ENCODE data around the gene AMER3. TPM values are rescaled to one million over a fixed set of nuclear protein-coding genes. Genes with fewer than 3 reads are reported as not detected.
A peak's percentile ranks its signal among the peaks of the same experiment; 100 is the strongest.

AMER3 gene
- total RNA-seq, 1 donor from 2014 or later = not detected

- H3K4me3 ChIP-seq = no peak overlapping the region
- H3K9me3 ChIP-seq = no peaks in the 10 kb centered on the region
- H3K36me3 ChIP-seq = no peaks in the 10 kb centered on the region
- TF ChIP-seq, protein P1, sequence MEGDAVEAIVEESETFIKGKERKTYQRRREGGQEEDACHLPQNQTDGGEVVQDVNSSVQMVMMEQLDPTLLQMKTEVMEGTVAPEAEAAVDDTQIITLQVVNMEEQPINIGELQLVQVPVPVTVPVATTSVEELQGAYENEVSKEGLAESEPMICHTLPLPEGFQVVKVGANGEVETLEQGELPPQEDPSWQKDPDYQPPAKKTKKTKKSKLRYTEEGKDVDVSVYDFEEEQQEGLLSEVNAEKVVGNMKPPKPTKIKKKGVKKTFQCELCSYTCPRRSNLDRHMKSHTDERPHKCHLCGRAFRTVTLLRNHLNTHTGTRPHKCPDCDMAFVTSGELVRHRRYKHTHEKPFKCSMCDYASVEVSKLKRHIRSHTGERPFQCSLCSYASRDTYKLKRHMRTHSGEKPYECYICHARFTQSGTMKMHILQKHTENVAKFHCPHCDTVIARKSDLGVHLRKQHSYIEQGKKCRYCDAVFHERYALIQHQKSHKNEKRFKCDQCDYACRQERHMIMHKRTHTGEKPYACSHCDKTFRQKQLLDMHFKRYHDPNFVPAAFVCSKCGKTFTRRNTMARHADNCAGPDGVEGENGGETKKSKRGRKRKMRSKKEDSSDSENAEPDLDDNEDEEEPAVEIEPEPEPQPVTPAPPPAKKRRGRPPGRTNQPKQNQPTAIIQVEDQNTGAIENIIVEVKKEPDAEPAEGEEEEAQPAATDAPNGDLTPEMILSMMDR (IDR thresholded peaks at IDR 0.05) = no peak
- no peaks in the 10 kb centered on the region for H3K4me1 ChIP-seq
- no peaks in the 10 kb centered on the region for H3K27me3 ChIP-seq
- intact Hi-C loops (cut with DNase I) = no loop called here
- H3K27ac ChIP-seq = no peak overlapping the region
- DNase-seq (ENCODE audit: low spot score in 2 of 2) = peak in 1 of 2 donors; percentile 46
Measured at GRCh38 chr2:130762910-130763385, 7.6 kb downstream of the AMER3 start.

DNA sequence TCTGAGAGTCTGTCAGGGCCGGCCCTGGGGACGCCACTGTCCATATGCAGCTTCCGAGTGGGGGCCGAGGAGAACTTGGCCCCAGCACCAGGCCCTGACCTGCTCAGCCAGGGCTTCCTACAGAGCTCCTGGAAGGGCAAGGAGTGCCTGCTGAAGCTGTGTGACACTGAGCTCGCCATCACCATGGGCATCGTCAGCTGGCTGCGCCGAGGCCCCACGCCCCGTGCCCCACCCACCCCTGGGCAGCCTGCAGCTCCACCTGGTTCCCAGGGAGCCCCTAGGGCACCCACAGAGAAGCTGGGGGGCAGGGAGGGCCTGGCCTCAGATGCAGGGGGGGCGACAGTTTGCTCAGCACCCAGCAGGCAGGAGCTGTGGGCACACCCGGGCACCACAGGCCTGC is 8.1 kb downstream of the AMER3 start:
- Histone ChIP-seq H3K36me3 (no peaks in the 10 kb centered on the region), H3K4me1 (no peaks in the 10 kb centered on the region), H3K4me3 (no peak overlapping the region), H3K27me3 (no peaks in the 10 kb centered on the region), H3K27ac (no peak overlapping the region), H3K9me3 (no peaks in the 10 kb centered on the region)
- TF ChIP-seq, protein P1 (IDR thresholded peaks at IDR 0.05) = no peak
- no peak for DNase-seq (ENCODE audit: low spot score in 2 of 2)
- intact Hi-C loops (cut with DNase I) = no loop called here

DNA sequence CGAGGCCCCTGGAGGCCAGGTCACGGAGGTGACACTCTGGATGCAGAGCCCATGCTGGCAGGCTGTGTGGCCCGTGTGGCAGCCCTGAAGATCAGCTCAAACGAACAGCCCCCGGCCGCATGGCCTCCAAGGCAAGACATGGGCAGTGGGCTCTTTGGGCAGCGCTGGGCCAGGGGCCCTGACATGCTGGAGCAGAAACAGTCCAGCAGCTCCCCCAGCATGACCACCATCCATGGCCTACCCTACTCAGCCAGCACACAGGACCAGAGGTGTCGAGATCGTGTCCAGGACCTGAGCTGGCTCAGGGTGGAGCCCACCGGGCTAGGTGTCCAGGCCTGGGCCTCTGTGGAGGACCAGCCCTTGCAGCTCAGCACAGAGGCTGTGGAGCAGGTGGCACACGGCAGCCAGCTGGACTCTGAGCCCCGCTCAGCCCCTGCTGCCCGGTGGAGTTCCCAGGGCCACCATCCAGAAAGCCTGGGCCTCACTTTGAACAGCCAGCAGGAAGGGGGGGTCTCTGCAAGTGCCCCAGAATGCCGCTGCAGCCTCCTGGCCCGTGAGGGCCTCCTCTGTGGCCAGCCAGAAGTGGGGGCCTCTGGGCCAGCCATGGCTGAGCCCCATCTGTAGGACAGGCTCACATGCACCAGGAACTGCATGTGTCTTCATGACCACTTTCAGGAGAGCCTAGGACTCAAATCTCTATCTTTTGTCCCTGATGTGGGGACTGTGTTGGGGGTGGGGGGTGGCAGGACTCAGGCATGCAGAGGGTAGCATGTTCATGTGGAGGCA is 8.9 kb downstream of the AMER3 start:
- intact Hi-C loops (cut with DNase I) = no loop called here
- H3K27me3 ChIP-seq = no peaks in the 10 kb centered on the region
- H3K27ac ChIP-seq = no peak overlapping the region
- H3K4me1 ChIP-seq = no peaks in the 10 kb centered on the region
- no peaks in the 10 kb centered on the region for H3K36me3 ChIP-seq
- TF ChIP-seq, protein P1 (IDR thresholded peaks at IDR 0.05) = no peak
- no peaks in the 10 kb centered on the region for H3K9me3 ChIP-seq
- H3K4me3 ChIP-seq = no peak overlapping the region
- DNase-seq (ENCODE audit: low spot score in 2 of 2) = peak in 1 of 2 donors; percentile 55

DNA sequence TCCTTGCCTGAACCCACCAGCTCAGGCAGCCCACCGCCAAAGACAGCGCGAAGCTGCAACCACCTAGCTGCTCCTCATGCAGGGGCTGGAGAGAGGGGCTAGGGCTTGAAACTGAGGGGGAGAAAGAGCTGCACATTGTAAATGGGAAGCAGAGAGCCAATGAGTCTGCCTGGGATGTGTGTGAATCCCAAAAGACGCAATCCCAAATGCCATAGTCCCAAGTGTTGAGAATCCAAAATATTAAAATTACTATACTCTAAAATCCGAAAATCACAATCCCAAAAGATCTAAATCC is 9.4 kb downstream of the AMER3 start:
- no peaks in the 10 kb centered on the region for H3K4me1 ChIP-seq
- no peaks in the 10 kb centered on the region for H3K36me3 ChIP-seq
- H3K4me3 ChIP-seq = no peak overlapping the region
- H3K27ac ChIP-seq = no peak overlapping the region
- DNase-seq (ENCODE audit: low spot score in 2 of 2) = peak in 1 of 2 donors; percentile 37
- no peaks in the 10 kb centered on the region for H3K9me3 ChIP-seq
- TF ChIP-seq, protein P1 (IDR thresholded peaks at IDR 0.05) = no peak
- no peaks in the 10 kb centered on the region for H3K27me3 ChIP-seq
- intact Hi-C loops (cut with DNase I) = no loop called here

DNA sequence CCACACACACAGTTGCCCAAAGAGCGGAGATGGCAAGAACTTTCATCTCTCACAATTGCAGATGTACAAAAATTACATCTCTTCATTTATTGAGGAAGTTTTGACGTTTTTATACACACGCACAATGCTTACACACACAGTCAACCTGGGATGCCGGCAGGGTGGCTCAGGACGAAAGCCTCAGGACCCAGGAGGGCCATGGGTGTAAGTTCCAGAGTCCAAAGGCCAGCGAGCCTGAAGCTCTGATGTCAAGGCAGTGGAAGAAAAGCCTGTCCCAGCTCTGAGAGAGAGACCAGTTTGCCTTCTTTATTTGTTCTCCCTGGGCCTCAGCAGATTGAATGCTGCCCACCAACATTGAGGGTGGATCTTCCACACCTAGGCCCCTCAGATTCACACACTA is 10.1 kb downstream of the AMER3 start:
- intact Hi-C loops (cut with DNase I) = no loop called here
- Histone ChIP-seq H3K4me1 (no peaks in the 10 kb centered on the region), H3K27me3 (no peaks in the 10 kb centered on the region), H3K9me3 (no peaks in the 10 kb centered on the region), H3K27ac (no peak overlapping the region), H3K4me3 (no peak overlapping the region), H3K36me3 (no peaks in the 10 kb centered on the region)
- DNase-seq (ENCODE audit: low spot score in 2 of 2) = no peak
- TF ChIP-seq, protein P1 (IDR thresholded peaks at IDR 0.05) = no peak

Data from ascending aorta (tissue), 2 donors.